HCEC 1CT (cell line): Measurements from ENCODE around the gene CATSPER1.

Experiments used
- DNase-seq: peaks from one replicate; pipeline ENCODE4 v3.0.0-alpha.2; 2017

The CATSPER1 gene

DNA sequence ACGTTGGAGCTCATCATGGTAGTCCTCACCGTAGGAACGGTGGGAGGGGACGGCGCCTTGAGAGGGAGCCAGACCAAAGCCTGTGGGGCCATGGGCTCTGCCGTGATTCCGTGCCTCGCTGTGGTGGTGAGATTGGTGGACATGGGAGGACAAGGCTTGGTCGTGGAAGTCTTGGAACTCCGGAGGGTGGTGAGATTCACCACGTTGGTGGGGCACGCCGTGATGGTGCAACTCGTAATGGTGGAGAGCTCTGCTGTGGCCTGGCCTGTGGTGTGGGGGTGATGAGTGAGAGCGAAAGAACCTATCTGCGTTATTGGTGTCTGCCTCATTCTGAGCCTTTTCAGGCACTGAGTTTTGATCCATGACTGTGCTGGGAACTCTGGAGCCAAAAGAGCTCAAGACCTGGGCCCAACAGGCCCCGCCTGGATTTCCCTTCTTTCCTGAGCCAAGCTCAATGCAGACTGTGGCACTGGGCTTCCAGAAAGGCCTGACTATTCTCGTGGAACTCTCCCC, at the start of gene CATSPER1:
Gene CATSPER1 (minus strand): TSS at position 463 of the 513 bp plus-strand sequence. CDS start 100 bp downstream, at position 363.
- no peak for DNase-seq

DNA sequence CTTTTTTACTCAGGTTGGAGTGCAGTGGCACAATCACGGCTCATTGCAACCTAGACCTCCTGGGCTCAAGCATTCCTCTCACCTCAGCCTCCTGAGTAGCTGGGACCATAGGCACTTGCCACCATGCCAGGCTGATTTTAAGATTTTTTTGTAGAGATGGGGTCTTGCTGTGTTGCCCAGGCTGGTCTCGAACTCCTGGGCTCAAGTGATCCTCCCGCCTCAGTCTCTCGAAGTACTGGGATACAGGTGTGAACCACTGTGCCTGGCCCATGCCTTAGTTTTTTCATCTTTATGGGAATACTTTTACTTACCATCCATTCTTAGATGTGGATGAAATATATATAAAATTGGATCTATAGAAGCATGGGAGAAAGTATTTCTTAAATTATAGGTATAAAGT, 49.0 kb upstream of the CATSPER1 start:
- DNase-seq: no peak

DNA sequence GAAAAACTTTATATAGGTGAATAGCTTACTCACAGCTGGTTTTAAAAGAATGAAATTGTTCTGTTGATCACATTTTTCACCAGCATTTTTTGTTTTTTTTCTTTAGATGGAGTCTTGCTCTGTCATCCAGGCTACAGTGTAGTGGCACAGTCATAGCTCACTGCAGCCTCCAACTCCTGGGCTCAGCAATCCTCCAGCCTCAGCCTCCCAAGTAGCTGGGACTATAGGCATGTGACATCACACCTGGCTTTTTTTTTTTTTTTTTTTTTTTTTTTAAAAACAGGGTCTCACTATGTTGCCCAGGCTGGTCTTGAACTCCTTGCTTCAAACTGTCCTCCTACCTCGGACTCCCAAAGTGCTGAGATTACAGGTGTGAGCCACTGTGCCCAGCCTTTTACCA, 47.4 kb upstream of the CATSPER1 start:
- DNase-seq: no peak

DNA sequence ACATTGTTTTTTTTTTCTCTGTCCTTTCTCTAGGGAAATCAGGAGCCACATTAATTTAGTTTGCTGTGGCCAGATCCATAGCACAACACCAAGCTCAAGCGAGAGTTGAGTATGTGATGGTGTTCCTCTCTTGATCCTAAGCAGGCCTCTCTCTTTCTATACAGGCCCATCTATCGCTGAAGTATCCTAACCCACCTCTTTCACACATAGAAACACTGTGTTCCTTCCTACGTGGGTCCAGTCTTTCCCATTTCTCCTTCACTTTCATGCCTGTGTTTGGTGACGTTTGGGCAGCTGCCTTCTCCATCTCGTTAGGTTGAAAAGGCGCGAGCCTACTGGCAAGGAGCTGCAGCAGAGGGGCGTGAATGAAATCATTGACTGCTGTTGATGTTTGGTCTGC, 46.2 kb upstream of the CATSPER1 start:
- no peak for DNase-seq

DNA sequence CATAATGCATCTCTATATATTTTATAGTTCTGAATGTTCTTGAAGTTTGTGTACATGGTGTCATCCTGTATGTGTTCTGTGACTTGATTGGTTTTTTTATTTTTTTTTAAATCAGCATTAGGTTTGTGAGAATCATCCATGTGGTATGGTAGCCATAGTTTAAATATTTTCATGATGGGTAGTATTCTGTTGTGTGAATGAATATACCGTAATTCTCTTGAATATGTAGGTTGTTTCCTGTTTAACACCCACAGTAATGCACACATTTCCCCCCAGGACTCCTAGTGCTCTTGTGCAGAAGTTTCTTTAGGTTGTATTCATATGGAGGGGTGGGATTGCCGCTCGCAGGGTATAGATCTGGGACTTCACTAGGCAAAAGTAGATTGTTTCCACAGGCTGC, 45.8 kb upstream of the CATSPER1 start:
- DNase-seq: no peak

DNA sequence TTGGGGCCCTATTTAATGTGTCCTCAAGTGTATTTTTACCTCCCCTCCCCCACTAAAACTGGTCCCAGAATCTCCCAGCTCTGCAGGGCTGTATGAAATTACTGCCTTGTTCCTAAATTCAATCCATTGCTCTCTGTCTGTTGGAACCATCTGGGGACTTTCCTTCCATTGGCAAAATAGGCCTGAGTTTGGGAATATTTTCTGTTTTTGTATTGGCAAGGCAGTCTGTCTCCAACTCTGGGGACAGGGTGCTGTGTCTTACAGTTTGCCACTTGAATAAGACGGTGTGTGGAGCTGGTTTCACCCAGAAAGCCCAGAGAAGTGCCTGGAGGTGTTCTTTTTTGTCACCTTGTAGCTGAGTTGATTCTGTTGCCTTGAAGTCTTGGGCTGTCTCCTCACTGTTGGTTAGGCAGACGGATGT, 45.1 kb upstream of the CATSPER1 start:
- DNase-seq: no peak

DNA sequence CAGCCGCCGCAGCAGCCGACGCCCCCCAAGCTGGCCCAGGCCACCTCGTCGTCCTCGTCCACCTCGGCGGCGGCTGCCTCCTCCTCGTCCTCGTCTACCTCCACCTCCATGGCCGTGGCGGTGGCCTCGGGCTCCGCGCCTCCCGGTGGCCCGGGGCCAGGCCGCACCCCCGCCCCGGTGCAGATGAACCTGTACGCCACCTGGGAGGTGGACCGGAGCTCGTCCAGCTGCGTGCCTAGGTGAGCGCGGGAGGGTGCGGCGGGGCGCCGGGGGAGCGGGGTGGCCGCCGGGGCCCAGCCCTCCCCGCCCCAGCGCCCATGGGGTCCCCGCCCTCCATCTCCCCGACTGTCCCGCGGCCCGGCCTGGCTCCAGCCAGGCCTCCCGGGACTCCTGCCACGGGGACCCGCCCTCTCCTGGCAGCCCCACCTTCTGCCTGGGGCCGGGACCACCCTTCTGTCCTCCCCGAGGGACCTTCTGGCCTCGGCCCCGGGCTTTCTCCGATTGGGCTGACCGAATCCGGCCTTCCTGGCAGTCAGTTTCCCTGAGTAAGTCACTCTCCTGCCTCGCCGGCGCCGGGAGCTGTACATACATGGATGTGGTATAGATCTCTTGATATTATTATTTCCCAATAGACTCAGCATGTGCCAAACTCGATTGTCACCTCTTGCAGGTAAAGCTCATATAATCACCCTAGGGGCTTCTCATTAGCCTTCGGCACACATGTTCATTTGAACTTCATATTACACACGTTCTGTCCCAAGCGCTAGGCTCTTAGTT, 44.5 kb upstream of the CATSPER1 start:
- peak; percentile 55 for DNase-seq

DNA sequence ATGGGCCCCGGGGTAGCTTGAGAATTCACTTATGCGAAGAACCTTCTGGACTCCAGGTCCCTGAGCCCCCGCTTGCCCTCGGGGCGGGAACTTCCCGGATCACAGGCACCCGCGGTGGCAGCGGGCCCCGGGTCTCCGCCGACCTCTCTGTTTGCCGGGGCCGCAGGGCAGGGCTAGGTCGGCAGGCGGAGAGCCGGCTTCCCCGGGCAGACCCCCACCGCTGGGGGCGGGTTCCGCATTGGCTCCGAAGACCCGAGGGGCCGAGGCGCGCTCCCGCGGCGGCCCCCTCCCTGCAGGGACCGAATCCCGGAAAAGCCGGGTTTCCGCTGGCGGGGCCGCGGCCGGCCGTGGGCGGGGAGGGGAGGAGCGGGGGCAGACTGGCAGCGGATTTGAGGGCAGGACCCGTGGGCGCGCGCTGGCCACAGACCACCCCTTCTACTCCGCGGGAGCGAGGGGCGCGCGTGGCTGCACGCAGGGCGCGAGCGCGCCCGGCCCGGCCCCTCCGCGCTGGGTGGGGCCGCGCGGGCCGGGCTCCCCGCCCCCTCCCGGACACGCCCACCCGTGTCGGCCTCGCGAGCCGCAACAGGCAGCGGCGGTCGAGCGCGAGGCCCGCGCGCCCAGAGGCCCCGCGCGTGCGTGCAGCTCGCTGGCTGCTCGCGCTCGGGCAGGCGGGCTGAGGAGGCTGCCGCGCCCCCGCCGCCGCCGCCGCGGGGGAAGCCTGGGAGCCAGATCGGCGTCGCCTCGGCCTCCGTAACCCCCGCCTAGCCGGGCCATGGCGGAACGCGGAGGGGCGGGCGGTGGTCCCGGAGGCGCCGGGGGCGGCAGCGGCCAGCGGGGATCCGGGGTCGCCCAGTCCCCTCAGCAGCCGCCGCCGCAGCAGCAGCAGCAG, 43.7 kb upstream of the CATSPER1 start, which contains the start of gene PACS1:
Gene PACS1 (plus strand): TSS at position 558 of the 889 bp plus-strand sequence. CDS start 215 bp downstream, at position 773.
- DNase-seq: peak; percentile 64

DNA sequence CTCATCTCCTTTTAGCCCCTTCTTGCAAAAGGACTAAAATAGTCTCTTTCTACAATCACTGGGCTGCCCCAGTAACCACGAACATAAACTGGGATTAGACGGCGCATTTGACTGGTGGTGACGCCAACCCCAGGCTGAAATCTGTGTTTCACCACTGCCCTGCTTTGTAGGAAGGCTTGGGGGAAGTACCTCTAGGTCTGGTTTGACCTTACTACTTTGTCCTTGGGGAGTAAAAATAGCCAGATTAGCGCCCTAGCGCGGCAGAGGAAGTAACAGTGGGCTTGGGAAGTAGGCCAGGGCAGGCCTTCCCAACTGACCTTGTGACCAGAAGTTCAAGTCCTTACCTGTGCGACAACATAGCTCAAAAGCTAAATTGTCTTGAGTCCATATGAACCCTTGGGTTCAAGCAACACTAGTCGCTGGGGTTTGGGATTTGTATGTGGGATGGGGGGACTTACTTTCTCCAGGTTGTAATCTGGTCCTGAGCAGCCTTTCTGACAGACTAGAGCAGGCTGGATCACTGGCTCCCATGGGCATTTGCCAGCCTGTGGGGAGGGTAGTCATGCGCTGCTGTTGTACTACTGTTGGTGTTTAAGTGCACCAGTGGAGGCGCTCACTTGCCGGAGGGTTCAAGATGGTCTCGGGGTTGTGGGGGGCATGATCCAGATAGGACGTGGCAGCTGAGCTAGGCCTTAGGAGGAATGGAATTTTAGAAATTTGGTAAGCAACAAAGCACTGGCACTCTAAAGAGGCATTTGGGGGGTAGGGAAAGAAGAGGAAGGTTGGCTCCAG, 42.8 kb upstream of the CATSPER1 start:
- peak; percentile 55 for DNase-seq

DNA sequence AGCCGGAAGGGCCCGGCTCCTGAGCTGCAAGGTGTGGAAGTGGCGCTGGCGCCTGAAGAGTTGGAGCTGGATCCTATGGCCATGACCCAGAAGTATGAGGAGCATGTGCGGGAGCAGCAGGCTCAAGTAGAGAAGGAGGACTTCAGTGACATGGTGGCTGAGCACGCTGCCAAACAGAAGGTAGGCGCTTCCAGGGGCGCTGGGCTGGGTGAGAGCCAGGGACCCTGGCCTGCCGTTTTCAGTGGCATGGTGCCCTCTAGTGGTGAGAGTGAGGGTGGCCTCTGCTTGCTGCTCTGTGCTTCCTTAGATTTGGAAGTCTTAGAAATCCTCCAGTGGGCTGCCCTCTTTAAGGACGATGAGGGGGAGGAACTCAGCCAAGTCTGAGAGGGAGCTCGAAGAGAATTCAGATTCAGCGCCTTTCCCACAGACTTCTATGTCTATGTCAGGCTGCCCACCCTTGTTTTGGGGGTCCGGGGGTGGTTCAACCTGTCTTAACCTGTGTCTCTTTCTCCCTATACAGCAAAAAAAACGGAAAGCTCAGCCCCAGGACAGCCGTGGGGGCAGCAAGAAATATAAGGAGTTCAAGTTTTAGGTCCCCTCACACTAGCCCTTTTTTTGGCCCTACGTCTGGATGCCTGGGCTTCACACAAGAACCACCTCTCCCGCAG, 42.0 kb upstream of the CATSPER1 start:
- peak; percentile 58 for DNase-seq

DNA sequence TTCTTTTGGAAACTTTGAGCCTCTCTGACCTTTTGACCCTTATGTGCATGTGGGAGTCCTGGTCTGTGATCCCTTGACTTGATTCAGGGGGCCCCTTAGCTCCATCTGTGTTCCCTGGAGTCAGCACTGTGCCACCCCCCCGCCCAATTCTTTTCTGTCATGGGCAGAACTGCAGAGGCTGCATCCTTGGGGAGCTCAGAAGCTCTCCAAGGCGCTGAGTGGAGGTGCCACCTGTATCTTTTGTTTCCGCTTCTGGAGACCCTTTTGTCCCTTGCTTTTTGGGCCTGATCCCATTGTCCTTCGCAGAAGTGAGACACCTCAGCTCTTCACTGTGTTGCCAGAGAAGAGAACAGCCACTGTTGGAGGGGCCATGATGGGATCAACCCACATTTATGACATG, 41.4 kb upstream of the CATSPER1 start:
- DNase-seq: no peak

DNA sequence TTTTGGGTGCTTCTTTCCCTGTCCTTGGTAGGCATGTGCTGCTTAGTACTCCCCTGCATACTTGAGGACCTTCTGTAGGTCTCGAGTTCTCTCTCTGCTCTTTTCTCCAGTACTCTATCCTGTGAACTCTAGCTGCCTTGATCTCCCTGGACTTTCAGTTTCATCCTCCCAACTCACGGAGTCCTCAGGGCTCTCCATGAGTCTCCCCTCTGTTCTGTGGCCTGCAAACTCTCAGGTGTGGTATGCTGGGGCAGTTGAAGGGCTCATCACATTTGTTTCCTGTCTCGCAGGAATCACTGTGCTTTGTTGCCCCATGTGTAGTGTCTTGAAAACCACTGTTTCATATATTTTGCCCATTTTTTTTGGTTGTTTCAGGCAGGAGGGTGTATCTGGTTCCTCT, 40.5 kb upstream of the CATSPER1 start:
- no peak for DNase-seq

DNA sequence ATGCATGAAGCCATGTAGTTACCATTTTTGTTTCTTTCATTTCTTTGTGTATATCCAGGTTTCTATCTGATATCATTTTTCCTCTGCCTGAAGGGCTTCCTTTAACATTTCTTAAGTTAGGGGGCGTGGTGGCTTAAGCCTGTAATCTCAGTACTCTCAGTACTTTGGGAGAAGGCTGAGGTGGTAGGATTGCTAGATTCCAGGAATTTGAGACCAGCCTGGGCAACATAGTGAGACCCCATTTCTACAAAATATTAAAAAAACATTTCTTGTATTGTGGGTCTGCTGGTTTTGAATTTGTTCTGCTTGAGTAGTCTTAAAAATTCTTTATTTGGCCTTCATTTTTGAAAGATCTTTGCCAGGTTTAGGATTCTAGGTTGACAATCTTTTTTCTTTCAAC, 38.3 kb upstream of the CATSPER1 start:
- no peak for DNase-seq

DNA sequence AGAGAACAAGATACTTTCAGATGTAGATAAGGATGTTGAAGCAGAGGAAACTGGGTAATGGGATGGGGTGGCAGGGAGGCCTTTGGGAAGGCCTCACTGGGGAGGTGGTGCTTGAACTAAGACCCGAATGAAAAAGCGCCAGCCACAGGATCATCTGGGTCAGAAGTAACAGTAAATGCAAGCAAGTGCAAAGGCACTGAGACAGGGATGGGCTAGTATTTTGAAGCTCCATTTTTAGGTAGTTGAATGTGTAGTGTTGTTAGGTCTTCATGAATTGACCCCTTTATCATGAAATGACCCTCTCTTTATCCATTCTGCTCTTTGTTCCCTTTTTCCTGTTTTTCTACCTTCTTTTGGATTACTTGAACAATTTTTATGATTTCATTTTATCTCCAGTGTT, 37.6 kb upstream of the CATSPER1 start:
- DNase-seq: no peak

DNA sequence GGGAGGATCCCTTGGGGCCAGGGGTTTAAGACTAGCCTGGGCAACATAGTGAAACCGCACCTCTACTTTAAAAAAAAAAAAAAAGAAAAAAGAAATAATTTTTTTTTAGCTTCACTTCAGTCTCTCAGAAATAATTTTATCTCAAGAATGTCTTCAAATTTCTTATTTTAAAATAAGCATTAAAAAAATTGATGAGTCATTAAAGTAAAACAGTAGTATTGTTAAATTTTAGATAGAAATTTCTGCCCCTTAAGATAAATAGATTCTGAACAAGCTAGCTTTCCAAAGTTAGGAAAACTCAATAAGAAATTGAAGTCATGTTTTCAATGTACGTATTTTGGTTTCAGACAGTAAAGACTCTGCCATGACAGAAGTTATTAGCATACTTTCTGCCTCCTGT, 36.1 kb upstream of the CATSPER1 start:
- DNase-seq: no peak

DNA sequence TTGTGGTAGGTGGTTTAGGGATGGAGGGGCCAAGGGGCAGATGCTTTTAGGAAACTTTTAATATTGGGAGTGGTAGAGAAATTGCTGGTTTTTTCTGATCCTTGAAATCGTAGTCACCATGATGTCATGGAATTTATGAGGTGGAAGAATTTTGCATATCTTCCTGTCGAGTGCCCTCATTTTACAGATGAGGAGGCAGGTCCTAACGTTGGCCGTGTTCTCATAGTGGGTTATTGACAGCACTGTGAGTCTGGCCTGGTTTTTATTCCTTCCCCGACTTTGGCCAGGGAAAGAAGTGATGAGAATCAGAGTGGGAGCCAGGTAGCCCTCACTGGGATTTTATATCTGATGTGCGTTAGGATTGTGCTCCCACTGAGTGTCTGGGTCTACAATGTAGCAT, 35.0 kb upstream of the CATSPER1 start:
- DNase-seq: no peak

DNA sequence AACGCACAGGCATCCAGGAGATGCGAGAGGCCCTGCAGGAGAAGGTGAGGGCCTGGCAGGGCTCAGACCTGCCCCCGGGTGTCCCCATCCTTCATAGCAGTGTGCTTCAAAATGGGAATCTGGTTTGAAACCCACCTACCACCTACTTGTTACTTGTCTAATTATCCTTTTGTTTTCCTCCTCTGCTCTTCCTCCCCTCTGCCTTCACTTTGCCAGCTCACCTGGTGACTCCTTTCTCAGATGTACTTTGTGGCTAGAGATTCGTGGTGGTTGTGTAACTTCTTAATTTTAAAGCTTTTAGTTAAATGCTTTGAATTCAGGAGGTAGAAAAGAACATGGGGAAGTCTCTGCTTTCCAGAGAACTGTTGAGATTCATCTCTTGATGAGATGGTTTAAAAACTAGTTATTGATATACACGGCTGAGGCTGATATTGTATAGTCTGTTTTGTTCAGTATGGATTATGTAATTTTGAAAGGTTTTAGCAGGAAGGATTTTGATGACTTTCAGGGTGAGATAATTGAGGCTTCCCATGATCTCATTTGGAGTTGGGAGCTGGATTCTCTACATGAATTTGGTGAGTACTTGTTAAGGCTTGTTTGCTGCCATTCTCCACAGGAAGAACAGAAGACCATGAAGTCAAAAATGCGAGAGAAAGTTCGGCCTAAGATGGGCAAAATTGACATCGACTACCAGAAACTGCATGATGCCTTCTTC, 33.8 kb upstream of the CATSPER1 start:
- DNase-seq: no peak

DNA sequence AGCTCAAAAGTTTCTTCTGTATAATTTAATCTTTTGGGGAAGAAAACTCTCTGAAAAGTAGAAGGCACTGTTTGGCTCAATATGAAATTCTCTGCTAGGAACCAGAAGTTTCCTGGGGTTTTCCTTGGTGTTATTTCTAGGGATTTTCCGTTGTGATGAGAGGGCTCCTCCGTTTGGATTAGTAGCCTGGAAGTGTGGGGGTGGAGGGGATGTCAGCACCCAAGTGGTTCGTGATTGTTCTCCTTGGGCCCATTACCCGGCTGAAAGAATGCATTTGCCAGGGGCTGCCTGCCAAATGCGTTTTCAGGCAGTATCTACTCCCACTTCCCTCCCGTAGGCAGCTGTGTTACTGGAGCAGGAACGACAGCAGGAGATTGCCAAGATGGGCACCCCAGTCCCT, 30.2 kb upstream of the CATSPER1 start:
- no peak for DNase-seq

DNA sequence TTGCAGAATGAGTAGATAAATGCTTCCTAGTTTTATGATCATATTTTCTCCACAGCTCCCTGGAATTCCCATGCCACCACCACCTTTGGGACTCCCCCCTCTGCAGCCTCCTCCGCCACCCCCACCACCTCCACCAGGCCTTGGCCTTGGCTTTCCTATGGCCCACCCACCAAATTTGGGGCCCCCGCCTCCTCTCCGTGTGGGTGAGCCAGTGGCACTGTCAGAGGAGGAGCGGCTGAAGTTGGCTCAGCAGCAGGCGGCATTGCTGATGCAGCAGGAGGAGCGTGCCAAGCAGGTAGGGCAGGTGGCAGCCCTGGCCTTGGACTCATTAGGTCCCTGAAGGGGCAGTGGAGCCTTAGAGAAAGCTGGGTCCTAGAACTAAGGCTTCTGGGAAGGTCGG, 28.7 kb upstream of the CATSPER1 start:
- DNase-seq: no peak

DNA sequence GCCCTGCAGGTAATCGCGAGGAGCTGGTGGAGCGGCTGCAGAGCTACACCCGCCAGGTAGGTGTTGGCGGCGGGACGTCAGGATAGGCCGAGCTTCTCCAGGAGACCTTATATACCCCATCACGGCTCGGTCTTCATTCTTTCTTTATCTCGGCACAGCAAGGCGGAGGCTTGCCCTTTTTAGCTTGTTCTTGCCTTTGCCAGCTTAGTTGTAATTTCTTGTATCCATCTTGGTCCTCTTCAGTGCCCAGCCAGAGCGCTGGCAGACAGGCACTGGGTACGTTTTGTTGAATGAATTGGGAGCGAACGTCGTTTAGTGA, 26.3 kb upstream of the CATSPER1 start:
- no peak for DNase-seq

DNA sequence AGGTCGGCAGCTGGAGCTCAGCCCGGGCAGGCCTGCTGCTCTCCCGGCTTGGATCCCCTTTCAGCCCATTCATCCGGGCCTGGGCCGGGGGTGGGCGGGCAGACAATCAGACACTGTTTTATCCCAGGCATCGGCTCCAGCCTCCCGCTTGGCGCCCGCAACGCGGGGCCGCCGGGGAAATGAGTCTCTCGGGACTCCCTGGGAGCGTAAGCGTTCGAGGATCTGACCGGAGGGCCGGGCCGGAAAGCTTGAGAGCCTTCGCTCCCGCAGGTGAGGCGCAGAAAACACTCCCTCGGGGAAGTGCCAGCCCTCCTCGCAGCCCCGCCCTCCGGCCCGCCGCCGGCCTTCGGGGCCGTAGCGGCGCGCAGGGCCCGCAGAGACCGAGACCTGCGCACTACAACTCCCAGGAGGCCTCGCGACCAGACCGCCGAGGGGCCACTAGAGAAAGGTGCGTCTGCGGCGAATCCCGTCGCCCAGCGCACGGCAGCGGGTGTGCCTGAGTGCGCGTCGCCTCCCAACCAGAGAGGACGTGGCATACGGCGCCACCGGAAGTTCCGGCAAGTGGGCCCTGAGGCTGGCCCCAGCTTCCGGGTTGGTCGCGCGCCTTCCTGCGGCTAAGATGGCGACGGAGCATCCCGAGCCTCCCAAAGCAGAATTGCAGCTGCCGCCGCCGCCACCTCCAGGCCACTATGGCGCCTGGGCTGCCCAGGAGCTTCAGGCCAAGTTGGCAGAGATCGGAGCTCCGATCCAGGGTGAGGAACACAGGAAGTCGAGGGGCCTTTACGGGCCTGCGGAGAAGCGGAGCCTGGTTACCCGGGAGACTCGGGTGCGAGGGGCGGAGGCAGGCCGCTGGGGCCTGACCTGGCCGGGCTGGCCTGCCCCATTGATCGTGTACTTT, 25.7 kb upstream of the CATSPER1 start, which contains the start of gene SF3B2:
Gene SF3B2 (plus strand): TSS at position 599 of the 898 bp plus-strand sequence. CDS start 21 bp downstream, at position 620.
- DNase-seq: peak; percentile 99
